Mucosa of descending colon (tissue), 3 donors: ENCODE results near the gene SLC25A45. TPM values are rescaled to one million over a fixed set of nuclear protein-coding genes. Genes with fewer than 3 reads are reported as not detected.
A peak's percentile ranks its signal among the peaks of the same experiment; 100 is the strongest.

Experiments used
- ATAC-seq: fragments of 200-7000 bp; cut with Tn5 transposase; one replicate; pipeline ENCODE4 v1.9.1; 2020; ENCODE audit warnings: mild to moderate bottlenecking, moderate library complexity
- DNase-seq, 3 donors: peaks; one replicate each; pipeline ENCODE4 v3.0.0-alpha.2; 2020
- H3K36me3 ChIP-seq: fragments of 200-600 bp; one replicate; pipeline ENCODE4 v1.8.0; 2021; ENCODE audit warnings: low read depth, mild to moderate bottlenecking
- H3K4me1 ChIP-seq: fragments of 200-600 bp; one replicate; pipeline ENCODE4 v1.8.0; 2021; ENCODE audit warnings: low read depth, mild to moderate bottlenecking
- H3K4me3 ChIP-seq: fragments of 200-600 bp; one replicate; pipeline ENCODE4 v1.8.0; 2021; ENCODE audit warnings: mild to moderate bottlenecking
- H3K9me3 ChIP-seq: fragments of 200-600 bp; one replicate; pipeline ENCODE4 v1.8.0; 2021; ENCODE audit warnings: mild to moderate bottlenecking
- CTCF ChIP-seq: fragments of 200-600 bp; IDR thresholded peaks from one replicate; pipeline ENCODE4 v1.8.0; 2022; ENCODE audit warnings: antibody characterized with exemption, mild to moderate bottlenecking
- intact Hi-C, 2 donors: fragments of 100-400 bp; cut with DNase I in 1 of 2; cut with micrococcal nuclease in 1 of 2; formaldehyde crosslinking; loops; one replicate each; pipeline versions ENCODE4 v1.11.0 to v1.11.1; 2022; cut with DNase I, micrococcal nuclease
- total RNA-seq, 3 donors: library from RNA; stranded (reverse); fragmentation: NEBNext Ultra II Directional in 2 of 3; extraction: Animal tissue kit (Norgen Biotek cat#: 25700) in 2 of 3; gene quantifications; one replicate each; pipeline versions ENCODE4 v1.2.1 to v1.2.4, GENCODE V29; 2021 to 2023
- donor health status: DM: no; HTN: no; CAD: no; lungs with moderate emphysema.
- donor health status: DM: no; HTN: no; CAD: no.
- donor health status: DM: no; HTN: yes; CAD: no.

The SLC25A45 gene
- total RNA-seq, 3 donors from 2014 or later, result 8.0 to 10.5 (median 10.1) TPM

- Histone ChIP-seq H3K9me3 (no peaks in the 10 kb centered on the region), H3K36me3 (no peaks in the 10 kb centered on the region), H3K4me3 (no peak overlapping the region), H3K4me1 (peaks cover 8% of the 10 kb centered on the region)
- no peak for DNase-seq
- ATAC-seq, result no peak
- intact Hi-C loops, result no loop called here
- no peak for TF ChIP-seq CTCF
Observed at GRCh38 chr11:65399845-65400244, 17.4 kb upstream of the SLC25A45 start.

GRCh38 chr11:65399249-65399648 lies 16.8 kb upstream of the SLC25A45 start:
- intact Hi-C loops, result no loop called here
- TF ChIP-seq CTCF, result no peak
- Histone ChIP-seq H3K4me3 (no peak overlapping the region), H3K36me3 (no peaks in the 10 kb centered on the region), H3K9me3 (no peaks in the 10 kb centered on the region), H3K4me1 (peaks cover 8% of the 10 kb centered on the region)
- ATAC-seq (no peak), DNase-seq (no peak)

- no peak for TF ChIP-seq CTCF
- ATAC-seq, result no peak
- Histone ChIP-seq H3K9me3 (no peaks in the 10 kb centered on the region), H3K4me3 (no peak overlapping the region), H3K4me1 (peaks cover 8% of the 10 kb centered on the region), H3K36me3 (no peaks in the 10 kb centered on the region)
- DNase-seq, result no peak
- intact Hi-C loops, result no loop called here
Observed at GRCh38 chr11:65398362-65398910, 16.0 kb upstream of the SLC25A45 start.

GRCh38 chr11:65396769-65397745 lies 14.6 kb upstream of the SLC25A45 start:
- ATAC-seq, result no peak
- TF ChIP-seq CTCF, result no peak

GRCh38 chr11:65395961-65396530 lies 13.6 kb upstream of the SLC25A45 start:
- DNase-seq, result peak in 1 of 3 donors; percentile 37
- intact Hi-C loops, result no loop called here
- TF ChIP-seq CTCF, result no peak

More at GRCh38 chr11:65396769-65397745, 14.6 kb upstream of the SLC25A45 start:
- DNase-seq, result peak in 1 of 3 donors; percentile 41
- intact Hi-C loops, result no loop called here
- H3K36me3 ChIP-seq, result no peaks in the 10 kb centered on the region
- peaks cover 8% of the 10 kb centered on the region for H3K4me1 ChIP-seq
- H3K9me3 ChIP-seq, result no peaks in the 10 kb centered on the region
- H3K4me3 ChIP-seq, result no peak overlapping the region

More at GRCh38 chr11:65395961-65396530, 13.6 kb upstream of the SLC25A45 start:
- H3K36me3 ChIP-seq, result no peaks in the 10 kb centered on the region
- ATAC-seq, result no peak
- H3K4me3 ChIP-seq, result no peak overlapping the region
- H3K9me3 ChIP-seq, result no peaks in the 10 kb centered on the region
- H3K4me1 ChIP-seq, result peaks cover 8% of the 10 kb centered on the region
